ENCODE data around the gene CITED1.

CITED1 gene

GRCh38 chrX:72270316-72270866, 35.3 kb downstream of the CITED1 start:
- DNase-seq (ENCODE audit: low spot score) = no peak

GRCh38 chrX:72269671-72270251, 36.0 kb downstream of the CITED1 start:
- DNase-seq (ENCODE audit: low spot score) = no peak

- DNase-seq (ENCODE audit: low spot score) = no peak
Measured at GRCh38 chrX:72268597-72269365, 36.9 kb downstream of the CITED1 start.

- DNase-seq (ENCODE audit: low spot score) = no peak
Measured at GRCh38 chrX:72265263-72265662, 40.5 kb downstream of the CITED1 start.

- no peak for DNase-seq (ENCODE audit: low spot score)
Measured at GRCh38 chrX:72262077-72262476, 43.6 kb downstream of the CITED1 start.

- no peak for DNase-seq (ENCODE audit: low spot score)
Measured at GRCh38 chrX:72260448-72260847, 45.3 kb downstream of the CITED1 start.

GRCh38 chrX:72258174-72258573, 47.5 kb downstream of the CITED1 start:
- DNase-seq (ENCODE audit: low spot score) = no peak

GRCh38 chrX:72255864-72256263, 49.9 kb downstream of the CITED1 start:
- no peak for DNase-seq (ENCODE audit: low spot score)

- no peak for DNase-seq (ENCODE audit: low spot score)
Measured at GRCh38 chrX:72255445-72255844, 50.3 kb downstream of the CITED1 start.

- no peak for DNase-seq (ENCODE audit: low spot score)
Measured at GRCh38 chrX:72254816-72255215, 50.9 kb downstream of the CITED1 start.

- DNase-seq (ENCODE audit: low spot score) = no peak
Measured at GRCh38 chrX:72253686-72254085, 52.0 kb downstream of the CITED1 start.
